Measurements from ENCODE around the gene MYOC.
A peak's percentile ranks its signal among the peaks of the same experiment; 100 is the strongest.
"Not testable (repeated sequence)": the region's sequence is repeated elsewhere in the genome, so short reads cannot be mapped to it uniquely, and the experiment has no call there.

Gene MYOC

GRCh38 chr1:171653796-171654195, 1.3 kb upstream of the MYOC start:
- DNase-seq (ENCODE audit: low read depth in 4 of 4, low spot score in 1 of 4): no peak

GRCh38 chr1:171646249-171646560, 6.3 kb downstream of the MYOC start:
- DNase-seq (ENCODE audit: low read depth in 4 of 4, low spot score in 1 of 4): no peak

GRCh38 chr1:171645553-171646248, 6.8 kb downstream of the MYOC start:
- DNase-seq (ENCODE audit: low read depth in 4 of 4, low spot score in 1 of 4): no peak

- DNase-seq (ENCODE audit: low read depth in 4 of 4, low spot score in 1 of 4): peak; percentile 18 to 53 (median 30)
Measured at GRCh38 chr1:171644805-171645483, 7.5 kb downstream of the MYOC start.

- no peak for DNase-seq (ENCODE audit: low read depth in 4 of 4, low spot score in 1 of 4)
Measured at GRCh38 chr1:171643156-171643555, 9.3 kb downstream of the MYOC start.

GRCh38 chr1:171642197-171642596, 10.3 kb downstream of the MYOC start:
- no peak for DNase-seq (ENCODE audit: low read depth in 4 of 4, low spot score in 1 of 4)

- no peak for DNase-seq (ENCODE audit: low read depth in 4 of 4, low spot score in 1 of 4)
Measured at GRCh38 chr1:171641076-171641864, 11.2 kb downstream of the MYOC start.

GRCh38 chr1:171640225-171640624, 12.3 kb downstream of the MYOC start:
- DNase-seq (ENCODE audit: low read depth in 4 of 4, low spot score in 1 of 4): no peak

GRCh38 chr1:171637928-171638576, 14.4 kb downstream of the MYOC start:
- no peak for DNase-seq (ENCODE audit: low read depth in 4 of 4, low spot score in 1 of 4)

- no peak for DNase-seq (ENCODE audit: low read depth in 4 of 4, low spot score in 1 of 4)
Measured at GRCh38 chr1:171636141-171636540, 16.3 kb downstream of the MYOC start.

- no peak for DNase-seq (ENCODE audit: low read depth in 4 of 4, low spot score in 1 of 4)
Measured at GRCh38 chr1:171635661-171636060, 16.8 kb downstream of the MYOC start.

GRCh38 chr1:171628225-171628624, 24.3 kb downstream of the MYOC start:
- DNase-seq (ENCODE audit: low read depth in 4 of 4, low spot score in 1 of 4): no peak

- DNase-seq (ENCODE audit: low read depth in 4 of 4, low spot score in 1 of 4): no peak
Measured at GRCh38 chr1:171627020-171627419, 25.5 kb downstream of the MYOC start.

- no peak for DNase-seq (ENCODE audit: low read depth in 4 of 4, low spot score in 1 of 4)
Measured at GRCh38 chr1:171625225-171625624, 27.3 kb downstream of the MYOC start.

GRCh38 chr1:171623651-171624331, 28.7 kb downstream of the MYOC start:
- DNase-seq (ENCODE audit: low read depth in 4 of 4, low spot score in 1 of 4): no peak

- no peak for DNase-seq (ENCODE audit: low read depth in 4 of 4, low spot score in 1 of 4)
Measured at GRCh38 chr1:171622152-171622462, 30.4 kb downstream of the MYOC start, which contains the start of gene MYOCOS. TSS of gene MYOCOS (plus strand) at chr1:171622243. CDS start at chr1:171623884, 1,641 bp downstream.

- no peak for DNase-seq (ENCODE audit: low read depth in 4 of 4, low spot score in 1 of 4)
Measured at GRCh38 chr1:171616586-171616985, 35.9 kb downstream of the MYOC start.

GRCh38 chr1:171615122-171615906, 37.2 kb downstream of the MYOC start:
- not testable (repeated sequence) for DNase-seq (ENCODE audit: low read depth in 4 of 4, low spot score in 1 of 4)

GRCh38 chr1:171613282-171613681, 39.2 kb downstream of the MYOC start:
- DNase-seq (ENCODE audit: low read depth in 4 of 4, low spot score in 1 of 4): no peak

- no peak for DNase-seq (ENCODE audit: low read depth in 4 of 4, low spot score in 1 of 4)
Measured at GRCh38 chr1:171611306-171611705, 41.2 kb downstream of the MYOC start.
